GM19351 (cell line): ENCODE results near the gene RPH3AL.

Experiments
- ATAC-seq: cut with Tn5 transposase; IDR thresholded peaks from one replicate; pipeline ENCODE4 v1.9.1; 2021; ENCODE audit warnings: mild to moderate bottlenecking, moderate library complexity; ENCODE audit not compliant: unreplicated experiment

RPH3AL gene

DNA sequence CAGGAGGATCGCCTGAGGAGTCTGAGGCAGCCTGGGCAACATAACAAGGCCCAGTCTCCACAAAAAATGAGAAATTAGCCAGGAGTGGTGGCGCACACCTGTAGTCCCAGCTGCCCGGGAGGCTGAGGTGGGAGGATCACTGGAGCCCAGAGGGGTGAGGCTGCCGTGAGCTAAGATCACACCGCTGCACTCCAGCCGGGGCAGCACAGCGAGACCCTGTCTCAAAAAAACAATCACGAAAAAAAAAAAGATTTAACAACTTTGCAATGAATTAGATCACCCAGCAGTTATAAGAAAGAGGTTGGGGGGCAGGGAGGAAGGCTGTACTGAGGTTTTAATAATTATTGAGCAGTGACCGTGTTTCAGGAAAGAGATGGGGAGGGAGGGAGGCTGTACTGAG lies 49.4 kb downstream of the RPH3AL start:
- no peak for ATAC-seq

DNA sequence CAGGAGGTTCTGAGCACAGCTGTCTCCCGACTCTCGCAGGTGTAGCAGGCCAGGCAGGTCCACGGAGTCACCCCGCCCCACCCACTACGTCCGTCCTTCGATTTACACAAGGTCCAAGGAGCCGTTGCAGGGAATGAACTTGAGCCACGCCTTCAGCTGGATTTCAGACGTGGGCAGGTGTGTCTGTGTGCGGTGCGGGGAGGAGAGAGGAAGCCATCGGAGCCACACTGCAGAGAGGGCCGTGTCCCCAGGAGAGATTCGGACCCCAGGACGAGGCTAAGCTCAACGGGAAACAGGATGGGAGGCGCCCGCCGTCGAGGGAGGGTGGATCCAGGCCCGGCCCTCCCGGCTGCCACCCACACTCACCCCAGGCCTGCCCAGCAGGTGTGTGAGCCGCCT lies 50.3 kb downstream of the RPH3AL start:
- ATAC-seq = no peak

DNA sequence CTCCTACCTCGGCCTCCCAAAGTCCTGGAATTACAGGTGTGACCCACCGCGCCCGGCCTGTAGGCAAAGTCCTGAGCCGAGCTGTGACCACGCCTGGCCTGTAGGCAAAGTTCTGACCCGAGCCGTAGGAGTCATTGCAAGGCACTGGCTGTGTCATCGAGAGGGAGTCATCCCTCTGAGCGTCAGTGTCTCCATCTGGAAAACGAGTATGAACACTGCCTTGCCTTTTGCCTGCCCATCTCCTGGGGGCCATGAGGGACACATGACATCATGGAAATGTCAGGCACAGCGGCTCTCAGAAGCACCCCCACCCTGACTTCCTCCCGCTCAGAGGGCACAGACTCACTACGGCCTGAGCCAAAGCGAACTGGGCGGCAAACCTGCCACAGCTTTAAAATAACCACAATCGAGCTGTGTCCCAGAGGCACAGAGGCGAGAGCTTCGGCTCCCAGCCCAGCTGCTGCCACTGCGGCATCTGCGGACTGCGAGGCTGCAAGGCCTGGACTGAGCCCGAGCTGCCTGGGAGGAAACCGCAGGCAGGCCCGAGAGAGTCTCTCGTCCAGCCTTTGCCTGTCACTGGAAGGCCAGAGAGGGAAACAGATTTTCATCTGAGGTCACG lies 50.8 kb downstream of the RPH3AL start:
- ATAC-seq = no peak

DNA sequence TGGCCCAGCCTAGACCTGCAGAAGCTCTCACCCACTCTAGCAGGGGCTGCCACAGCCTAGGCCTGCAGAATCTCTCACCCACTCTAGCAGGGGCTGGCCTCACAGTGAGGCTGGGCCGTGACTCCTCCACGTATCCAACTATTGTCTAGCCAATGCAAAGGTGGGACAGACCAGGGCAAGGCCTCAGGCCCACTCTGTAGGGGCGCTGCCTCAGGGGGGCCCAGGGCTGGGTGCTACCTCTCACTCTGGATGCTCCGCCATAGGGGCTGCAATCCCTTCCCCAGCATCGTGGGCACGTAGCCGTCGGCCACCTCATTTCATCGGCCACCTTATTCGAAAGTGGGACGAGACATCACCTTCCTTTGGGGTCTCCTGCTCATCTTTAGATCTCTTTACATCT lies 51.7 kb downstream of the RPH3AL start:
- ATAC-seq = no peak

DNA sequence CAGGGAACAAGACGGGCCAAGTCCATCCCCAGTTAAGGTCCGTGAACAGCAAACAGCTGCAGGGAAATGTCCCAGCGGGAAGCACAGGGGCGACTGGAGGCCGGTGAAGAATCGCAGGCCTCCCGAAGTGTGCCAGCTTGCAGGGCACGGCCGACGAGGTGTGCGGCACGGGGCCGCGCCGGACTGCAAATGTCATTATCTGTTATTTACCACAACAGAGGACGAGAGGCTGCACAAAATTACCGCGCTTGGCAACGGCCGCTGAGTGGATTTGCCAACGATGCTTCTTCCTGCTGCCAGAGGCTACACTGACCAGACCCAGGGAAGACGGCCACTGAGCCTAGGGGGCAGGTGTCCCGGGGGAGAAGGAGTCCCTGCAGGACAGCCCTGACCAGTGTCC lies 53.1 kb downstream of the RPH3AL start:
- ATAC-seq = no peak

DNA sequence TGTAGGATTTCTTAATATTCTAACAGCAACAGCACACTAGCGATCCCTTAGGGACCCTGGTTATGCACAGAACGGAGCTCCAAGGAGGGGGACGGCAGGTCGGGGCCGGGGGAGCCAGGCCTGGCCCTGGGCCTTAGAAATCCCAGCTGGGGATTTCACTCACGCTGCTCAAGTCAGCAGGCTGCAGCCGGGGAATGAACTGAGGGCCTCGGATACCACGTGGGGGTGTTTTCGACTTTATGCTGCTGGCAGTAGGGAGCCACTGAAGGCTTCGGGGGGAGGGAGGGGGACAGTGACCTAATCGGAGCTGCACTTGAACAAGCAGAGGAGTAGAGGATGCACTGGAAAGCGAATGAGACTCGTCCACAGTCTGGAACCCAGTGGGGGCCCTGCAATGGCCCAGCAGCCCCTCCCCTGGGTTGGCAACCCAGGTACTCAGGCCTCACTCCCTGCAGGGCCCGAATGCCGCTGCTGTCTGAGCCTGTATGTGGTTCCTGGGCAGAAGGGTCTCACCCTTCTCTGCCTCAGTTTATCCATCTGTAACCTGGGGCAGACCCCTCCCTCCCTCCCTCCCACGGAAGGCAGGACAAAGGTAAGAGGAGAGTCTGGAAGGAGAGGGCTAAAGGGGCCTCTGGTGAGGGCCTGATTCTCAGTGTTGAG lies 53.7 kb downstream of the RPH3AL start:
- ATAC-seq = no peak

DNA sequence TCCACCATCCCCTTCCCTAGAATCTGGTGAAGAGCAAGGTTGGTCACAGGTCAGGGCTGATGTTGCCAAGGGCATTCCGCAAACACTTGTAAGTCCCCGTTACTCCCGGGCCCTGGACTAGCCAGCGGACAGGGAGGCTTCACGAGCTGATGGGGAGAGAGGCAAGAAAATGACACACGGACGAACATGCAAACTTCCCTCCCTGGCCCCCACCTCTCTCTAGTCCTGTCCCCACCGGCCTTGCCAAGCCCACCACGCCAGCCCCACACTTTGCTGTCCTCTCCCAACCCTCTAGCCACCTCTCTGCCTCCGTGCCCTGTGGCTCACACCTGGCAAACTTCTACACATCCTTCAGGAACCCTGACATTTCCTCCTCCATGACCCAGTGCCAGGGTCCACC lies 54.8 kb downstream of the RPH3AL start:
- no peak for ATAC-seq

DNA sequence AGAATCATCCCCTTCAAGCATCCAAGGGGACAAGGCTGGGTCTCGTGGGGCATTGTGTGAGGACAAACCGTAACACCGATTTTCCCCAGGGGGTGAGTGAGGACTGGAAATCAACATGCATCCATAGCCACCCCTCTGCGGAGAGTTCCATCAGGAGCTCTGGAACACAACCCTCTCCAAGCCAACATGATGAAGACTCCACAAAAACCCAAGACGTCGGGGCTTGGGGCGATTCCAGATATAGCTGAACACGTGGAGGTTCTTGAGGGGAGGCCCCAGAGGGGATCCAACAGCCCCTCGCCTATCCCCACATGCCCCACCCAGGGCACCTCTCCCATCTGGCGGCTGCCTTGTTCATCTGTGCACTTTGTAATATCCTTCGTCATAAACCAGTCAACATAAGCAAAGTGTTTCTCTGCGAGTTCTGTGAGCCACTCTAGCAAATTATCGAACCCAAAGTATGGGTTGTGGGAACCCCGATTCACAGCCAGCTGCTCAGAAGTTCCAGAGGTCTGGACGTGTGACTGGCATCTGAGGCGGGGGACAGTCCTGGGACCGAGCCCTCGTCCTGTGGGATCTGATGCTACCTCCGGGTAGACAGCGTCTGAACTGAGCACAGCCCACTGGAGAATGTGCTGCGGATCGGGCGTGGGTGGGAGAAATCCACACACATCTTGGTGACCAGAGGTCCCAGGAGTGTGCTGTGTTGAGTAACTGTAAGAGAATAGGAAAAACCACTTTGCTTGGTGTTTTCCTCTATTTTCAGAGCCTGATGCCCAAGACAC lies 55.5 kb downstream of the RPH3AL start:
- no peak for ATAC-seq

DNA sequence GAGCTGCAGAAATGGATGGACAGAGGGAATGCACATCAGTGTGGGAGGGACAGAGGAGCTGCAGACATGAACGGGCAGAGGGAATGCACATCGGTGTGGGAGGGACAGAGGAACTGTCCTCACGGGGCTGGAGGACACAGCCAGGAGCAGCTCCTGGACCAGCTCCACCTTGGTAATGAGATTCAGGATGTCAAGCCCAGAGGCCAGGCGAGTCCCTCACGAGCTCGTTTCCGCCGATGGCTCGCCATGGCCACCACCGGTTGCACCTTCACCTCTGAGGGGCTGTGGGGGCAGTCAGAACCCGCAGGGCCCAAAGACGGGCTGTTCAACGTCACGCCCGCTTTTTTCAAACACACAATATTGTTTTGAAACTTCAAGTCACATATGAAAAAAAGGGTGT lies 56.2 kb downstream of the RPH3AL start:
- no peak for ATAC-seq

DNA sequence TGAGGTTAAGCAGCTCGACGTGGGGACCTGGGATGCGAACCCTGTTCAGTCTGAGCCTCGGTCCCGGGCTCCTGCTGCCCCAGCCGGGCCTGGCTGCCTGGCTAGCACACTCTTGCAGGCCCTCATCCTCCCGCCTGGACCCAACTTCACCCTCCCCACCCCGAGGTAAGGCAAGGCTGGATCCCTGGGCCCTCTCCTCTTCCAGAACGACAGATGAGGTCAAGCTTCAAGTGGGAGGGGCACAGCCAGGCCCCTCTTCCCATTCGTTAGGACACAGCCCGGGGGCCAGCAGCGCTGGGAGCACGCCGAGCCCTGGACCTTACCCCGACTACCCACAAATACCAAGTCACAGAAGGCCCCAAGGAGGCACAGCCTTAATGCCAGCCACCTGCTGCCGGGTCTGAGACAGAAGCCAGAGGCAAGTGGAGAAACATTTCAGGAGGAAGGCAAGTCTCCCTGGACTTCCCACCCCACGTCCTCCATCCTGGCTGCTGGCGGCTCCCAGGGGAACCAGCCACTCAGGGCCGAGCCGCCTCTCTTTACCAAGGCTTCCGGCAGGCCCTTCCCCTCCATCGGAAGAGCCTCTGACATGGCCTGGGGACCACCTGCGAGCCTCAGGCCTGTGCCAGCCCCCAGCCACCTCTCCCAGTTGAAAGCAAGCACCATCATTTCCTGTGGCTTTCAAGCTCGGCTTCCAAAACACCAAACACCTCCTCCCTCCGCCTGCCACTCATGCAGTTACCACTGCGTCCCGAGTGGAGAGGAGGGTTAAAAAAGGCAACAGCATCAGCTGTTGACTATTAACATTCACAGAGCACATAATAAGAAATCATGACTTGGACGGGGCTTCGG lies 59.9 kb downstream of the RPH3AL start:
- no peak for ATAC-seq

DNA sequence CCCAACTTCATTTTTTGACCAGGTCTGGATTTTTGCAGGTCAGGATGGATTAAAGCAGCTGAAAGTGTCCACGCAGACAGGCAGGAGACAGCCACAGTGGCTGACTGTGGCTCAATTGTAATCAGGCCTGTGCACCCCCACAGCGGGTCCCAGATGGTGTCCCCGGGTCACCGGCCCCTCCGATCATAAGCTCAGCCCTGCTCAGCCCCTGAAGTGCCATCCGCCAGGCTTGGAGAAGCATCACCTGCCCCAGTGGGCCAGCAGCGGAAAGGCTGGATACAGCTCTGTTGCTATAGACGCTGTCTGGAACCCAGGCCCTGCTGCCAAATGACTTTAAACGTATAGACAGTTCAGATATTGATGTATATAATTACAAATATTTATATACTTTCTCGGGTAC lies 60.6 kb downstream of the RPH3AL start:
- no peak for ATAC-seq

DNA sequence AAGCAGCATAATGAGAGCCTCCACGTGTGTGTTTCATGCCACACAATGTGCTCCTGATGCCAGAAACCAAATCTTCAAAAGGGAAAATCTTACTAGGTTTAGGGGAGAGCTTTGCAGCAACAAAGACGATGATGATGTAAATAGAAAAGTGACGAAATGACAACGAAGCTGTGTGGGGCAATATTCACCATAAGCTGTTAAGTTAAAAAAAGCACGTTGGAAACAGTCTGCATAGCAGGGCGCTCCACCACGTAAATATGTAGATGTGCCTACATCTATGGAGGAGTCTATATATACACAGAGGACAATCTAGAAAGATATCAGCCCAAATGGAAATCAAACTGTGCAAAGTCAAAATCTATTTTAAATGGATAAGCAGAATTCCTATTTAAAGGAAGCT lies 61.0 kb downstream of the RPH3AL start:
- no peak for ATAC-seq

DNA sequence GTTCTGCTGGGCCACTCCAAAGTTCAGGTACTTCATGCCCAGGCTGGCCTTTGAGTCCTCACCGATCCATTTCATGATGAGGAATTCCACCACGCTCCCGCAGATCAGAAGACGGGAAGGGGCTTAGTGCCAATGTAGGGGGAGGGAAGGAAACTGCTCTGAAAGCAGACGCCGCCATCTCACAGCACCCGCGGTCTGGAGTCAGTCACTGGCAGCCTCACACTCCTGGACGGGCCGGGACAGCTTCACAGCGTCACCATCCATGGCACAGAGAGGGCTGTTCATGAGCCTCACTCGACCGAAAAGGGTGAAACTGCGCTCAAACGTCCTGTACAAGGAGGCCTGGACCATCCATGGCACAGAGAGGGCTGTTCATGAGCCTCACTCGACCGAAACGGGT lies 62.0 kb downstream of the RPH3AL start:
- ATAC-seq = no peak

DNA sequence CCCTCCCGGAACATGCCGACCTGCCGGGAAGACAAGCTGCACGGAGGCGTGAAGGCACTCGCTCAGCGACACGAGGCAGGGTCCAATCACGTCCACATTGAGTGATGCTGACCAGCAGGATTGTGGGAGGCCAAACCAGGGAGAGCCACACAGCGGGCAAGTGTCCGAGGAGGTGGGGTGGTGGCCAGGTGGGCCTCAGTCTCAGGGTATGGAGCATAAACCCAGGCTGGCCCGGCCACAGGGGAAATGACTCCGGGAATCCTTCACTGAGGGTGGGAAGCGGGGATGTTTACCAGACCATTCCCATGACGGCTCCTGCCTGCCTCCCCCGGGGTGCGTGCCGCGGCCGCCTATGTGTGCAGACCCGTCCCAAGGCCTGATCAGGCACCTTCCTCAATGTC lies 62.5 kb downstream of the RPH3AL start:
- ATAC-seq = no peak

DNA sequence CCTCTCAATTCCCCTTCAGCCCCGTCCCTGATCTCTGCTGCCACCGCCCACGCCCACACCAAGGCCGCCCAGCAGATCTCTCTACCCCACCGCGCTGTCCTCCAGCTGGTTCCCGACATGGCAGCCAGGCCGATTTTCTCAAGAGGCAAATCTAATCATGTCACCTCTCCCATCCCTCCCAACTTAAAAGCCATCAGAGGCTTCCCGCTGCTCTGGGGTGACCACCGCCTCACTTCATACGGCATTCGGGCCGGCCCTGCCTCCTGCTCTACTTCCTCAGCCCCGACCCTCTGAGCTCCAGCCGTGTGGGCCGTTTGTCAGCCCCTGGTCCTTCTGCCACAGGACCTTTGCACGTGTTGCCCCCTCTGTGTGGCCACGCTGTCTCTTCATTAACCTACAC lies 63.2 kb downstream of the RPH3AL start:
- no peak for ATAC-seq

DNA sequence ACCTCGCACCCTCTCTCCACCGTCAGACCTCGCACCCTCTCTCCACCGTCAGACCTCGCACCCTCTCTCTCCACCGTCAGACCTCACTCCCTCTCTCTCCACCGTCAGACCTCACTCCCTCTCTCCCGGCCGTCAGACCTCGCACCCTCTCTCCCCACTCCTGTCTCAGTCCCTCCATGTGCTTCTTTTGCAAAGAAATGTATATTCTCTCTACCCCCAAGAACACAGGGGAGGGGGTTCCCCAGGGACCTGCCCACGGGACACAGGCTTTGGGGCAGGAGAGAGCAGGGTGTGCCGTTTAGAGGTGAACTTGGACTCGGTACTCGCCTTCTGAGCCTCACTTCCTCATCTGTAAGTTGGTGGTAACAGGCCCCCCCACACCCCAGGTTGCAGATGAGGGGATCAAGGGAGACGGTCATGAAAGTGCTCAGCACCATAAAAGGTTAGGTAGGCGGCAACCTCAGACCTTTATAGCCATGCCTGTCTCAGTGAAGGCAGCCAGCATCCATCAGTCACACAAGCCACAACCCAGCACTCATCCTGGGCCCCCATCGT lies 63.7 kb downstream of the RPH3AL start:
- no peak for ATAC-seq

DNA sequence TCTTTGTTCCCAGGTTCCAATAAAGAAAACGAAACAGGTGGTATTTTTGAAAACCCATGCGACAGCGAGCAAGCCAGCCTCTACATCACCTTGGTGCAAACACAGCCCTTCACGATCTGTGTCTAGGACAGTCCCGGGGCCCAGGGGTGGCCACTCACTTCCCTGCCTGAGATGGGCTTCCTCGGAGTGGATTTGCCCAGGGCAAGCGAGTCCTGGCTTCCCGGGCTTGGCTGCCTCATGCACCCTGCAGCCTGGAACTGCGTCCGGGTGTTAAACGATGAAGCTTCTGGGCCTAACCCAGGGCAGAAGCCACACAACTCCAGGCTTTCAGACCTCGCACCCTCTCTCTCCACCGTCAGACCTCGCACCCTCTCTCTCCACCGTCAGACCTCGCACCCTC lies 66.0 kb downstream of the RPH3AL start:
- ATAC-seq = no peak

DNA sequence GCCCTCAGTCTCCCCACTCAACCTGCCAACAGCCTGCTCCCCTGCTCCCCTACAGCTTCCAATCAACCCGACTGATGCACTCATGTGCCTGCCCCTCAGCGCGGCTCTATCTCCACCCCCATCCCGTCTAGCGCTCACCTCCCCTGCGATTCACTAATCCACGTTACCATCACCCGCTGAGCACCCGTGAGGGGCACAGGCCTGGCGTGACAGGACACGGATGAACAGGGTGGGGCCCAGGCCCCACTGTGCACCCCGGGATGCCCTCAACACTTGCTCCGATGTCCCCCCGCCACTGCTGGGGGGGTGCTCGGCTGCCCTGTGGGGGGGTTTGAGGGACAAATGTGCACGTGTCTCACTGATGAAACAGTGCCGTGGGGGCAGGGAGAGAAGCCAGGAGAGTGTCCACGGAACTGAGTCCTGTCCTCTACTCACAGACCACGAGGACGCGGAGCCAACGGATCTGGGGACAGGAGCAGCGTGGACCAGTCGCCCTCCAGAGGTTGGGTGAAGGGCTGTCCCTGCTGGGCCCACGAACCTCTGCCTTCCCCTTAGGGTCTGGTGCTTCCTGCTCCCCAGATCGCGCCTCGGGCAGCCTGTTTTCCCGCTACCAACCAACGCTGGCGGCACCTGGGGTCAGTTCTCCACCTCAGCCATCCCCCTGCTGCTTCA lies 66.7 kb downstream of the RPH3AL start:
- no peak for ATAC-seq

DNA sequence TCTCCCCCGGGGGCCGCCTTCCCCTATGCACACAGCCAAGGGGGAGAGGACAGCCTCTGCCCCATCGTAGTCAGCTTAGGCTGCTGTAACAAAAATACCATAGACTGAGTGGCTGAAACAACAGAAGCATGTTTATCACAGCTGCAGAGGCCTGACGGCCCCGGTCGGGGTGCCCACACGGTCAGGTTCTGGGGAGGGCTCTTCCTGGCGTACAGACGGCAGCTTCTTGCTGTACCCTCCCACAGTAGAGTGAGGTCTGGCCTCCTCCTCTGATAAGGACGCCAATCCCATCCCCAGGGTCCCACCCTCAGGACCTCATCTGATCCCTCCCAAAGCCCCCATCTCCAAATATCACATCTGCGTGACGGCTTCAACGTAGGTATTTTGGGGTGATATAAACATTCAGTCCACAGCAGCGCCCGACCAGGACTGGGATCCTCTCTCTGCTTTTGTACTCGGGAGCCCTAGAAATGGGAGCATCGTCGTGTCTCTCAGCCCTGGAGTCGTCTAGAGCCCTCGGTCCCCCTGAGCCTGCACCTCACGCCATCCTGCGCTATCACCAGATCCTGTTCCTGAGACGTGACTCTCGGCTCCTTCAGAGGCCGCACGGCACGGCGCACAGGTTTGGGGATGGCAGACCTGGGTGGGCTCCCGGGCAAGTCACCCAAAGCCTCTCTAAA lies 67.8 kb downstream of the RPH3AL start:
- ATAC-seq = no peak
